Calu3 (cell line): Measurements from ENCODE around the gene SLC39A7. TPM values are rescaled to one million over a fixed set of nuclear protein-coding genes. Genes with fewer than 3 reads are reported as not detected.
A peak's percentile ranks its signal among the peaks of the same experiment; 100 is the strongest.

Experiments
- Bru-seq: library from RNA; stranded (reverse); fragments of 400-500 nt; gene quantifications from one replicate; lab custom pipeline; 2021; lab: Mats Ljungman, UMichigan
- BruChase-seq, 2 experiments: library from RNA; stranded (reverse); fragments of 400-500 nt; gene quantifications; one replicate each; lab custom pipeline; 2021; lab: Mats Ljungman, UMichigan
- BruUV-seq: library from RNA; stranded (reverse); fragments of 400-500 nt; replicated peaks from 2 replicates; lab custom pipeline; 2021; lab: Mats Ljungman, UMichigan
- CTCF ChIA-PET: fragments of 300-600 bp; sonication (Branson Sonifier 250); formaldehyde crosslinking; loops from one replicate; lab custom pipeline; 2022; ENCODE audit warnings: antibody characterized with exemption; lab: Charles Lee
- DNase-seq: peaks from one replicate; pipeline ENCODE4 v3.0.0; 2022
- H3K27ac Mint-ChIP-seq: one replicate; pipeline ENCODE4 v1.8.0; 2022; ENCODE audit warnings: mixed read lengths; ENCODE audit not compliant: unreplicated experiment
- H3K27me3 Mint-ChIP-seq: one replicate; pipeline ENCODE4 v1.8.0; 2022; ENCODE audit warnings: mixed read lengths; ENCODE audit not compliant: unreplicated experiment
- H3K36me3 Mint-ChIP-seq: one replicate; pipeline ENCODE4 v1.8.0; 2022; ENCODE audit warnings: mild to moderate bottlenecking, moderate library complexity, mixed read lengths; ENCODE audit not compliant: insufficient read depth, unreplicated experiment
- H3K4me1 Mint-ChIP-seq: one replicate; pipeline ENCODE4 v1.8.0; 2022; ENCODE audit warnings: mild to moderate bottlenecking, low read depth, mixed read lengths; ENCODE audit not compliant: unreplicated experiment
- H3K4me3 Mint-ChIP-seq: one replicate; pipeline ENCODE4 v1.8.0; 2022; ENCODE audit warnings: mild to moderate bottlenecking, low read depth, moderate library complexity, mixed read lengths; ENCODE audit not compliant: unreplicated experiment
- H3K9me3 Mint-ChIP-seq: one replicate; pipeline ENCODE4 v1.8.0; 2022; ENCODE audit warnings: low read depth, mixed read lengths; ENCODE audit not compliant: unreplicated experiment
- CTCF ChIP-seq: fragments of 200-600 bp; IDR thresholded peaks from one replicate; pipeline ENCODE4 v1.8.0; 2022; ENCODE audit warnings: antibody characterized with exemption; ENCODE audit not compliant: unreplicated experiment
- intact Hi-C: fragments of 100-400 bp; cut with micrococcal nuclease; formaldehyde crosslinking; loops from one replicate; pipeline ENCODE4 v1.10.0; 2022; ENCODE audit not compliant: unreplicated experiment
- long read RNA-seq: library from polyadenylated mRNA; stranded (forward); transcript quantifications from one replicate; pipeline ENCODE4 v2.0.0, GENCODE V29; 2022
- total RNA-seq: library from RNA; stranded (reverse); gene quantifications from 2 replicates; pipeline ENCODE4 v1.2.3, GENCODE V29; 2022

SLC39A7 gene
- total RNA-seq, result 188 and 201 TPM in 2 replicates
- percentile 92 among the genes with signal in this experiment for Bru-seq, nascent RNA
- BruChase-seq, experiment 1, labeled RNA remaining after a 6-hour chase, result percentile 99 among the genes with signal in this experiment
- BruChase-seq, experiment 2, labeled RNA remaining after a 2-hour chase, result percentile 99 among the genes with signal in this experiment
- long read RNA-seq, transcript SLC39A7-202 (7 exons, 2,409 nt), result major isoform, 13 of 69 reads
- long read RNA-seq, transcript SLC39A7-201 (8 exons, 2,153 nt), result minor isoform, 9 of 69 reads
- long read RNA-seq, partial matches to known transcripts, result 45 of 69 reads
- long read RNA-seq, other reads (novel, unspliced or antisense), result 2 of 69 reads

- Mint-ChIP-seq H3K4me3 (peak within 1 kb of the TSS; percentile 97), H3K9me3 (no peaks in the 10 kb centered on the region), H3K36me3 (peaks cover 97% of the 10 kb centered on the region), H3K27me3 (no peaks in the 10 kb centered on the region), H3K27ac (peak within 1 kb of the TSS; percentile 97), H3K4me1 (peaks cover 64% of the 10 kb centered on the region)
- BruUV-seq, result no TSS peak
- DNase-seq, result peak; percentile 99
- TF ChIP-seq CTCF, result no peak
- CTCF ChIA-PET, result interaction anchor here (0.7 kb wide), 3 partner anchors 11 to 226 kb away, joined by 3 to 4 read pairs (median 3); no protein-coding TSS in a partner anchor
- intact Hi-C loops, result no loop called here
These were observed at the start of gene SLC39A7, which contains the start of gene RXRB for GRCh38 chr6:33200219-33201146. SLC39A7 (plus strand) TSS chr6:33200867; CDS start chr6:33201246, 379 bp downstream. RXRB (minus strand) TSS chr6:33200665; CDS start chr6:33200476, 189 bp downstream.

GRCh38 chr6:33151050-33151449, 49.6 kb upstream of the SLC39A7 start:
- Mint-ChIP-seq H3K9me3 (no peaks in the 10 kb centered on the region), H3K36me3 (no peaks in the 10 kb centered on the region), H3K27me3 (peaks cover 82% of the 10 kb centered on the region), H3K27ac (no peak overlapping the region), H3K4me1 (no peaks in the 10 kb centered on the region), H3K4me3 (no peak overlapping the region)
- BruUV-seq, result no TSS peak
- CTCF ChIA-PET, result interaction anchor here (0.8 to 2.0 kb wide), 3 partner anchors 11 to 97 kb away, joined by 3 to 6 read pairs (median 3); no protein-coding TSS in a partner anchor
- DNase-seq, result no peak
- no peak for TF ChIP-seq CTCF
- intact Hi-C loops, result no loop called here

GRCh38 chr6:33154349-33154748, 46.3 kb upstream of the SLC39A7 start:
- CTCF ChIA-PET, result interaction anchor here (1.1 kb wide), 1 partner anchor 19 kb away, joined by 3 read pairs; no protein-coding TSS in a partner anchor
- no peaks in the 10 kb centered on the region for H3K4me1 Mint-ChIP-seq
- no peaks in the 10 kb centered on the region for H3K36me3 Mint-ChIP-seq
- BruUV-seq, result no TSS peak
- no peak for DNase-seq
- peaks cover 90% of the 10 kb centered on the region for H3K27me3 Mint-ChIP-seq
- no peak for TF ChIP-seq CTCF
- H3K9me3 Mint-ChIP-seq, result no peaks in the 10 kb centered on the region
- no peak overlapping the region for H3K27ac Mint-ChIP-seq
- H3K4me3 Mint-ChIP-seq, result no peak overlapping the region
- intact Hi-C loops, result no loop called here

GRCh38 chr6:33156561-33156960, 44.1 kb upstream of the SLC39A7 start:
- peaks cover 5% of the 10 kb centered on the region for H3K36me3 Mint-ChIP-seq
- intact Hi-C loops, result no loop called here
- peaks cover 8% of the 10 kb centered on the region for H3K4me1 Mint-ChIP-seq
- H3K27ac Mint-ChIP-seq, result no peak overlapping the region
- no peak overlapping the region for H3K4me3 Mint-ChIP-seq
- no peak for TF ChIP-seq CTCF
- H3K27me3 Mint-ChIP-seq, result peaks cover 75% of the 10 kb centered on the region
- DNase-seq, result no peak
- CTCF ChIA-PET, result no interaction called here
- no peaks in the 10 kb centered on the region for H3K9me3 Mint-ChIP-seq
- no TSS peak for BruUV-seq
